Left lung (tissue), 10 donors: Measurements from ENCODE around the gene HCFC1. TPM values are rescaled to one million over a fixed set of nuclear protein-coding genes. Genes with fewer than 3 reads are reported as not detected.

ENCODE experiments used
- ATAC-seq: fragments of 200-7000 bp; cut with Tn5 transposase; one replicate; pipeline ENCODE4 v1.9.1; 2020; ENCODE audit warnings: moderate library complexity
- DNase-seq, 4 donors: peaks; one replicate each; pipeline ENCODE4 v3.0.0-alpha.2; 2013 to 2020
- H3K27ac ChIP-seq, 2 donors: fragments of 200-600 bp; sonication (generic) in 1 of 2; one replicate each; pipeline versions ENCODE4 v1.5.0 to v1.8.0; 2020 to 2021
- H3K27me3 ChIP-seq, 2 donors: fragments of 200-600 bp; sonication (generic) in 1 of 2; one replicate each; pipeline versions ENCODE4 v1.5.0 to v1.8.0; 2020 to 2021
- H3K36me3 ChIP-seq, 2 donors: fragments of 200-600 bp; sonication (generic) in 1 of 2; one replicate each; pipeline versions ENCODE4 v1.5.0 to v1.8.0; 2020 to 2021
- H3K4me1 ChIP-seq, 2 donors: fragments of 200-600 bp; one replicate each; pipeline ENCODE4 v1.8.0; 2021
- H3K4me3 ChIP-seq, 2 donors: fragments of 200-600 bp; sonication (generic) in 1 of 2; one replicate each; pipeline versions ENCODE4 v1.5.0 to v1.8.0; 2020 to 2021; ENCODE audit warnings: mild to moderate bottlenecking in 1 of 2
- H3K9me3 ChIP-seq, 2 donors: fragments of 200-600 bp; sonication (generic) in 1 of 2; one replicate each; pipeline versions ENCODE4 v1.5.0 to v1.8.0; 2020 to 2021
- intact Hi-C, 2 donors: fragments of 100-400 bp; cut with DNase I; formaldehyde crosslinking; loops; one replicate each; pipeline versions ENCODE4 v1.11.2 to v1.14.2; 2022
- polyA plus RNA-seq, 6 donors: library from polyadenylated mRNA; unstranded; fragments of 120-200 nt; gene quantifications; one replicate each; pipeline ENCODE4 v1.2.1, GENCODE V29; 2013; ENCODE audit not compliant: insufficient read length in 6 of 6
- total RNA-seq, 2 donors: library from RNA; stranded (reverse); fragmentation: NEBNext Ultra II Directional; extraction: Animal tissue kit (Norgen Biotek cat#: 25700); gene quantifications; one replicate each; pipeline ENCODE4 v1.2.1, GENCODE V29; 2021
- TF ChIP-seq, protein P1 (sequence below), 2 donors: fragments of 200-600 bp; sonication (generic) in 1 of 2; IDR thresholded peaks; one replicate each; pipeline versions ENCODE4 v1.5.0 to v1.8.0; 2021; ENCODE audit warnings: antibody characterized with exemption in 2 of 2
- donor health status: DM: no; HTN: yes; CAD: no.
- donor health status: DM: no; HTN: no; CAD: no.

Gene HCFC1
- total and polyA plus RNA-seq, 8 donors = 28.4 to 58.1 (median 43.9) TPM

DNA sequence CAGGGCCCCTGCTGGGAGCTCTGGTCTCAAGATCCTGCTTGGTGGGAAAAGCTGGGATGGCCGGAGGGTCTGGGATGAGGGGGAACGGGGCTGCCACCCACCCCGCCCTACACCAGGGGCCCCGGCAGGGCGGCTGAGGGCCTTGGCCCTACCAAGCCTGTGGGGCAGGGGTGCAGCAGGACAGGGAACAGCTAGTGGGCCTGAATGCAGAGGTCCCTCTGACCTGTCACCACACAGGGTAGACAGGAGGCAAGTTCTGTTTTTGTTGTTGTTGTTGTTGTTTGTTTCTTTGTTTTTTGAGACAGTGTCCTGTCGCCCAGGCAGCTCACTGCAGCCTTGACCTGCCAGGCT is 26.8 kb downstream of the HCFC1 start:
- Histone ChIP-seq H3K4me1 (peaks cover 0 to 54% of the 10 kb centered on the region in 2 donors), H3K27me3 (peaks cover 0 to 4% of the 10 kb centered on the region in 2 donors), H3K9me3 (no peaks in the 10 kb centered on the region), H3K36me3 (peaks cover 0 to 16% of the 10 kb centered on the region in 2 donors), H3K4me3 (peak overlapping the region; percentile 27 to 60), H3K27ac (peak overlapping the region in 1 of 2 donors; percentile 66)
- ATAC-seq (peak; percentile 19), DNase-seq (no peak)
- intact Hi-C loops = loop anchor here in 1 of 2 donors (10.0 kb wide), 1 partner anchor 180 kb away; the partner anchor contains the start of gene PLXNB3
- TF ChIP-seq, protein P1, sequence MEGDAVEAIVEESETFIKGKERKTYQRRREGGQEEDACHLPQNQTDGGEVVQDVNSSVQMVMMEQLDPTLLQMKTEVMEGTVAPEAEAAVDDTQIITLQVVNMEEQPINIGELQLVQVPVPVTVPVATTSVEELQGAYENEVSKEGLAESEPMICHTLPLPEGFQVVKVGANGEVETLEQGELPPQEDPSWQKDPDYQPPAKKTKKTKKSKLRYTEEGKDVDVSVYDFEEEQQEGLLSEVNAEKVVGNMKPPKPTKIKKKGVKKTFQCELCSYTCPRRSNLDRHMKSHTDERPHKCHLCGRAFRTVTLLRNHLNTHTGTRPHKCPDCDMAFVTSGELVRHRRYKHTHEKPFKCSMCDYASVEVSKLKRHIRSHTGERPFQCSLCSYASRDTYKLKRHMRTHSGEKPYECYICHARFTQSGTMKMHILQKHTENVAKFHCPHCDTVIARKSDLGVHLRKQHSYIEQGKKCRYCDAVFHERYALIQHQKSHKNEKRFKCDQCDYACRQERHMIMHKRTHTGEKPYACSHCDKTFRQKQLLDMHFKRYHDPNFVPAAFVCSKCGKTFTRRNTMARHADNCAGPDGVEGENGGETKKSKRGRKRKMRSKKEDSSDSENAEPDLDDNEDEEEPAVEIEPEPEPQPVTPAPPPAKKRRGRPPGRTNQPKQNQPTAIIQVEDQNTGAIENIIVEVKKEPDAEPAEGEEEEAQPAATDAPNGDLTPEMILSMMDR (IDR thresholded peaks at IDR 0.05) = no peak

DNA sequence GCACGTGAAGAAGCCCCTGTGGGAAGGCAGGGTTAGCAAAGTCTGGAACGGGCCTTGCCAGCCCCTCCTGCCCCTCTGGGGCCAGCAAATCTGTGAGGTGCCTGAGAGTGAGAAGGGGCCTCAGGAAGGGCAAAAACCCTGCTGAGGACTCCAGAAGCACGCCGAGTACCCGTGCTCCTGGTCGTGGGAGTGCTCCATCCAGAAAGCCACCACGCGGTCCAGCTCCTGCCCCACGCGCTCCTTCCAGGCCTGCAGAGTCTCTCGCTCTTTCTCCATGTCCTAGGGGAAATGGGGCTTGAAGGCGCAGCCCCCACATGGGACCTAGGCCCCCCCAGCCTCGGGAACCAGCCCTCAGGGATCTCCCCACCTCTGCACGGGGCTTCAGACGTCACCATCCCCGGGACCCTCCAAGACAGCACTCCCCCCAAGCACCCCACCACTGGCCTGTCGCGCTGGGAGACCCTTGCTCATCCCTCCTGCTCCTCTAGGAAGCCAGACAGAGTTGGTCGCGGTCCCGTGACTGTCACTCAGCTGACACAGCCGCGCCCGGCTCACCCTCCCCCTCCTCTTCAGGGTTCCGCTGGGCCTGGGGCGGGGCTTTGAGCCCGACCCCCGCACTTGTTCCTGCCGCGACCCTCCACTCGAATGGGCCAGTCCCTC is 27.3 kb downstream of the HCFC1 start, which contains the start of gene RENBP:
Gene RENBP, minus strand, starts transcription at position 504 of the 660 bp plus-strand sequence. Its CDS starts 33 bp downstream, at position 471.
- TF ChIP-seq, protein P1 (IDR thresholded peaks at IDR 0.05) = no peak
- Histone ChIP-seq H3K27me3 (peaks cover 0 to 4% of the 10 kb centered on the region in 2 donors), H3K27ac (peak within 1 kb of the TSS; percentile 48 to 66), H3K9me3 (no peaks in the 10 kb centered on the region), H3K36me3 (peaks cover 0 to 11% of the 10 kb centered on the region in 2 donors), H3K4me1 (peaks cover 0 to 49% of the 10 kb centered on the region in 2 donors), H3K4me3 (peak within 1 kb of the TSS; percentile 27 to 60)
- peak in 2 of 4 donors; percentile 78 to 91 for DNase-seq
- intact Hi-C loops = loop anchor here in 1 of 2 donors (10.0 kb wide), 1 partner anchor 179 kb away; the partner anchor contains the start of gene PLXNB3
- peak; percentile 74 for ATAC-seq

DNA sequence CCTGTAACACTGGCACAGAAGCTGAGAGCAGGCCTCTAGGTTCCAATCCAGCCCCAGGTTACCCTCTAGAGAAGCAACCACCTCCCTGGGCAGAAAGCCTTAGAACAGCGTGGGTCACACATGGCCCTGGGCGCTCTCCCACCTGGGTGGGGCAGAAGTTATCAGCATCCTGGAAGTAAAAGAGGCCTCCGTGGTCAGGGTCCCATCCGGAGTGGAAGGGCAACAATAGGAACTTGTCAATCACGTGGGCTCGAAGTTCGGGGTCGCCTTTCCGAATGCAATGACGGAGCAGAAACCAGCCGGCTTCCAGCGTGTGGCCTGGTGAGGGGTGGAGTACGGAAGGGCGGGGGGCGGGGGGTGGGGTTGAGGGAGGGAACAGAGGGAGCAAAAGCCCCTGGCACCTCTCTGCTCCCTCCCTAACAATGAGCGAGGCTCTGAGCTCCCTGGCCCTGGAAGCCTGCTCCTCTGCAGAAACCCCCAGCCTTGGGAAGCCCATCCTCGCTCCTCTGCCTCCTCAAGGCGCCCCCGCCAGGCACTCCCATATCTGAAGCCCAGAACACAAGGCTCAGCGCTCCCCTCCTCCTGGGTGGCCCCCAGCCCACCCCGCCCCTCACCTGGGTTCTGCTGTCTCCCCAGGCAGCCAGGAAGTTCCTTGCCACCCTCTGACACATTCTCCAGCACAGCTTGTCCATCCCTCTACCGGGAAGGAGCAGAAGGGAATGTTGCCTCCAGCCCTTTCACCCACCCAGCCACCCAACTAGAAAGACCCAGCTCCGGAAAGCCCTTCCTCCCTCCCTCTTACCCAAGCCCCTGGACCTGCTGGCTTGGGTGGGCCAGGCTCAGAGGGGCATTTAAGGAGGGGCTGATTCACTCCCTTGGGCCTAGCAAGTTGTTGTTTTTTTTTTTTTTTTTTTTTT is 30.0 kb downstream of the HCFC1 start:
- TF ChIP-seq, protein P1 (IDR thresholded peaks at IDR 0.05) = no peak
- Histone ChIP-seq H3K4me1 (peaks cover 0 to 28% of the 10 kb centered on the region in 2 donors), H3K9me3 (no peaks in the 10 kb centered on the region), H3K27me3 (peaks cover 0 to 4% of the 10 kb centered on the region in 2 donors), H3K4me3 (peak overlapping the region in 1 of 2 donors; percentile 60), H3K36me3 (peaks cover 0 to 10% of the 10 kb centered on the region in 2 donors), H3K27ac (peak overlapping the region in 1 of 2 donors; percentile 37)
- intact Hi-C loops = loop anchor here in 1 of 2 donors (10.0 kb wide), 1 partner anchor 177 kb away; the partner anchor contains the start of gene PLXNB3
- DNase-seq (no peak), ATAC-seq (no peak)

DNA sequence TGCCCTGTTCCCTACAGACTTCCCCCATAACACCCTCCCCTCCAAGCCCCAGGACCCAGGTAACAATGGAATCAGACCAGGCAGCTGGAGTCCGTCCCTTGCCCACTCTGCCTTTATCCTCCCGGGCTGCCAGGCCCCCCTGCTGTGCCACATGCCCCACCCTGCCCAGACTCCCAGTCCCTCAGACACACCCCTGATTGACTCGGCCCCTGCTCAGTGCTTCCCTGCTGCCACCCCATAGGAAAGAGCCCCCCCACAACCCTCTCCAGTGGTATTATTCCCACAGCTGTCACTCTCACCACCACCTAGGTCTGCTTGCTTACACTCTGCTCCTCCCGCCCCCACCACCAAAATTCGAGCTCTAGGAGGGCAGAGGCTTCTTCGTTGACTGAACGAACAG is 32.0 kb downstream of the HCFC1 start:
- H3K4me1 ChIP-seq = peaks cover 3 to 24% of the 10 kb centered on the region in 2 donors
- no peak for ATAC-seq
- peaks cover 0 to 10% of the 10 kb centered on the region in 2 donors for H3K36me3 ChIP-seq
- H3K27me3 ChIP-seq = peaks cover 0 to 4% of the 10 kb centered on the region in 2 donors
- DNase-seq = no peak
- H3K9me3 ChIP-seq = no peaks in the 10 kb centered on the region
- TF ChIP-seq, protein P1 (IDR thresholded peaks at IDR 0.05) = no peak
- intact Hi-C loops = no loop called here
- H3K4me3 ChIP-seq = no peak overlapping the region
- H3K27ac ChIP-seq = no peak overlapping the region
